DND-41 (cell line): Measurements from ENCODE around the gene PDGFB.

Experiments
- EZH2 ChIP-seq: IDR thresholded peaks from 3 replicates; pipeline ENCODE4 v1.6.1; 2012; ENCODE audit warnings: borderline replicate concordance, low read depth, mild to moderate bottlenecking, moderate library complexity, low read length, inconsistent platforms; ENCODE audit not compliant: severe bottlenecking
- TF ChIP-seq, protein P1 (sequence below): IDR thresholded peaks from 2 replicates; pipeline ENCODE4 v1.5.1; 2012; ENCODE audit warnings: borderline replicate concordance, low read length, moderate library complexity, mild to moderate bottlenecking; ENCODE audit not compliant: poor library complexity, severe bottlenecking; ENCODE audit errors: extremely low read depth

DNA sequence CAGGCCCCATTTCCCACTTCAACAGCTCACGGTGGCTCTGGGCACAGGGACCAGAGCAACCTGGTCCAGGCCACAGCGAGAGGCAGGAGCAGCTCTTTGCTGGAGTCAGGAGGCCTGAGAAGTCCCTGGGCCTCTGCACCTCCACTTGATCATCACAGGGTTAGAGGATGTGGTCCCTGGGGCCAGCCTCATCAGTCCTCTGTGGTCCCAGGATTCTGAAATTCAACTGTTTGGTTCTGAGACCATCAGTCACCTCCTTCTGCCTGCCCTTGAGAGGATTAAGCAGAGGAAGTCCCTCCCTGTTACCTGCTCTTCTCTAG lies 67.4 kb downstream of the PDGFB start:
- TF ChIP-seq, protein P1, sequence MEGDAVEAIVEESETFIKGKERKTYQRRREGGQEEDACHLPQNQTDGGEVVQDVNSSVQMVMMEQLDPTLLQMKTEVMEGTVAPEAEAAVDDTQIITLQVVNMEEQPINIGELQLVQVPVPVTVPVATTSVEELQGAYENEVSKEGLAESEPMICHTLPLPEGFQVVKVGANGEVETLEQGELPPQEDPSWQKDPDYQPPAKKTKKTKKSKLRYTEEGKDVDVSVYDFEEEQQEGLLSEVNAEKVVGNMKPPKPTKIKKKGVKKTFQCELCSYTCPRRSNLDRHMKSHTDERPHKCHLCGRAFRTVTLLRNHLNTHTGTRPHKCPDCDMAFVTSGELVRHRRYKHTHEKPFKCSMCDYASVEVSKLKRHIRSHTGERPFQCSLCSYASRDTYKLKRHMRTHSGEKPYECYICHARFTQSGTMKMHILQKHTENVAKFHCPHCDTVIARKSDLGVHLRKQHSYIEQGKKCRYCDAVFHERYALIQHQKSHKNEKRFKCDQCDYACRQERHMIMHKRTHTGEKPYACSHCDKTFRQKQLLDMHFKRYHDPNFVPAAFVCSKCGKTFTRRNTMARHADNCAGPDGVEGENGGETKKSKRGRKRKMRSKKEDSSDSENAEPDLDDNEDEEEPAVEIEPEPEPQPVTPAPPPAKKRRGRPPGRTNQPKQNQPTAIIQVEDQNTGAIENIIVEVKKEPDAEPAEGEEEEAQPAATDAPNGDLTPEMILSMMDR: no peak
- TF ChIP-seq EZH2: no peak
